ENCODE measurements around the gene TJP2.
"Not testable (repeated sequence)": the region's sequence is repeated elsewhere in the genome, so short reads cannot be mapped to it uniquely, and the experiment has no call there.

TJP2 gene

GRCh38 chr9:69158471-69158870 is 15.6 kb upstream of the TJP2 start:
- DNase-seq (ENCODE audit: low read depth in 2 of 2) = no peak

DNA sequence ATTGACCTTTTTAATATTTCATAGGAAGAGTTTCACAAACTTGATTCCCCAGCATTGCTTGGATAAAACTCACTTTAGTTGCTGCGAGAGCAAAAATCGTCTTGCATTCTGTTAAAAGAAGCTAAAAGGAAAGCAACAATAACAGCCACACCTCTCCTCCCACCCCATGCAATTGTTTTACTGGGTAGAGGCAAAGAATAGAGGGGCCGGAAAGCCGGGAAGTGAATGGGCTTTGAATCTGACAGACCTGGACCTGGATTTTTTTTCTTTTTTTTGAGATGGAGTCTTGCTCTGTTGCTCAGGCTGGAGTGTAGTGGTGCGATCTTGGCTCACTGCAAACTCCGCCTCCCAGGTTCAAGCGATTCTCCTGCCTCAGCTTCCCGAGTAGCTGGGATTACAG is 9.5 kb upstream of the TJP2 start:
- DNase-seq (ENCODE audit: low read depth in 2 of 2) = not testable (repeated sequence)

DNA sequence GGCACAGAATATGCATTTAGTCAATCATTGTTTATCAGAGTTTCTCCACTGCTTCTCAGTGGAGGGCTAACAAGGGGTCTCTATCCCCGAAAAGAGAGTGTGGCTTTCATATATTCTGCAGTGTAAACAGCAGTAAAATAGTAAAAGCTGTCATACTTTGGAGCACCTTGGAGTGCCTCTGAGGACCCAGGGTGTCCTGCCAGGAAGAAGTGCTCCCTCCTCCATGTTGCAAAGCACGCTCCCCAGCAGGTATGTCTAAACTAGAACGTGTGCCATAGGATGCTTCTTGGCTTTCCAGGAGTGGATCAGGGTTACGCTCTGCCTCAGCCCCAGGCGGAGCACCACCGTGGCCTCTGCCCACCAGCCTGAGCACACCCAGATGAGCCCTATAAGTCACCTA is 8.5 kb upstream of the TJP2 start:
- no peak for DNase-seq (ENCODE audit: low read depth in 2 of 2)

DNA sequence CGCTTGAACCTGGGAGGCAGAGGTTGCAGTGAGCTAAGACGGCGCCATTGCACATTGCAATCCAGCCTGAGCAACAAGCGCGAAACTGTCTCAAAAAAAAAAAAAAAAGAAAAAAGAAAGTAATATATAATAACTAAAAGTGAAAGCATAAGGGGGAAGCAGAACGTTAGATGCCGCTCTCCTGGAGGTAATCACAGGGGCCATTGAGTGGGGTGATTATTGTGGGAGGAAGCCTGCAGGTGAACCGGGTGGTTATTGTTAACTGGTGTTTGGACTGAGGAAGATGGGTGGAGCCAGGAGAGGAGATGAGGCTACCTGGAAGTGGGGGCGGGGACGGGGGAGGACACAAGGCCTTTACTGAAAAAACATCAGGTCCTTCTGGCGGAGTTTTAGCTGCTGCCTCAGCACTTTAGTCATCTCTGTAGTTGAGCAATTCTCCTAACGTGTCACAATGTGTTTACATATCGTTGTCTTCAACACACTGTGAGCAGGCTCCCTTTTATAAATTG is 5.3 kb upstream of the TJP2 start:
- peak in 1 of 2 donors; percentile 14 for DNase-seq (ENCODE audit: low read depth in 2 of 2)

GRCh38 chr9:69170231-69170630 is 3.8 kb upstream of the TJP2 start:
- DNase-seq (ENCODE audit: low read depth in 2 of 2) = no peak

DNA sequence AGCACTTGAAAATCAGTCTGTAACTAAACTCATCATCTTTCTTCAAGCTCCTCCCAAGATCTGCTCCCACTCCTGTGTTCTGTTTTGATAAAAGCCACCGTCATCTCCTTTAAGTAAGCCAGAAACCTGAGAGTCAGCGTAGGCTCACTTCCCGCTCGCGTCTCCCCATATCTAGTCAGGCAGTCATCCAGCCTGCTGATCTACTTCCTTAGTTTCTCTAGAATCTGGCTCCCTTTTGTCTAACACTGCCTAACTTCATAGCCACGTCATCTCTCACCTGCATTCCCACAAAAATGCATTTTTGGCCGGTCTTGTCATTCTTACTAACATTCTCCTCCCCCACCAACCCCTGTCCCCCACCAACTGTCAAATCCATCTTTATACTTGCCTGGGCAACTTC is 3.0 kb upstream of the TJP2 start:
- DNase-seq (ENCODE audit: low read depth in 2 of 2) = no peak

- DNase-seq (ENCODE audit: low read depth in 2 of 2) = no peak
Measured at GRCh38 chr9:69171517-69171916, 2.6 kb upstream of the TJP2 start.

DNA sequence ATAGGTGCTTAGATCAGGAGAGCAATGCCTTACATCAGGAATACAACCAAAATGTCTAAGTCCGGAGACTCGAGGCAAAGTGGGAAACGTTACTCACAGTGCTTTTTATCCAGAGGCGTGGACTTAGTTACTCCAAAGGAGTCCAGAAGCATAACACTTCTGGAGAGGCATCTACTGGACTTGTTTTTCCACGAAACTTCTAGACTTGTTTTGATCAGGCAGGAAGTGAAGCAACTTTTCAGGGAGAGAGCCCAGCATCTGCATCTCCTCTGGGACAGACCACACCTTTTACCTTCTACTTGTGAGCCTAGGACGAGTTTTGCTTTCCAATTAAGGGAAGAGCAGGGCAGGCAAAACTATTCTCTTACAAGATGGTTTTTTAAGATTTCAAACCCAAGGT is 1.2 kb upstream of the TJP2 start:
- no peak for DNase-seq (ENCODE audit: low read depth in 2 of 2)

GRCh38 chr9:69173497-69173890 is 583 bp upstream of the TJP2 start:
- DNase-seq (ENCODE audit: low read depth in 2 of 2) = no peak

DNA sequence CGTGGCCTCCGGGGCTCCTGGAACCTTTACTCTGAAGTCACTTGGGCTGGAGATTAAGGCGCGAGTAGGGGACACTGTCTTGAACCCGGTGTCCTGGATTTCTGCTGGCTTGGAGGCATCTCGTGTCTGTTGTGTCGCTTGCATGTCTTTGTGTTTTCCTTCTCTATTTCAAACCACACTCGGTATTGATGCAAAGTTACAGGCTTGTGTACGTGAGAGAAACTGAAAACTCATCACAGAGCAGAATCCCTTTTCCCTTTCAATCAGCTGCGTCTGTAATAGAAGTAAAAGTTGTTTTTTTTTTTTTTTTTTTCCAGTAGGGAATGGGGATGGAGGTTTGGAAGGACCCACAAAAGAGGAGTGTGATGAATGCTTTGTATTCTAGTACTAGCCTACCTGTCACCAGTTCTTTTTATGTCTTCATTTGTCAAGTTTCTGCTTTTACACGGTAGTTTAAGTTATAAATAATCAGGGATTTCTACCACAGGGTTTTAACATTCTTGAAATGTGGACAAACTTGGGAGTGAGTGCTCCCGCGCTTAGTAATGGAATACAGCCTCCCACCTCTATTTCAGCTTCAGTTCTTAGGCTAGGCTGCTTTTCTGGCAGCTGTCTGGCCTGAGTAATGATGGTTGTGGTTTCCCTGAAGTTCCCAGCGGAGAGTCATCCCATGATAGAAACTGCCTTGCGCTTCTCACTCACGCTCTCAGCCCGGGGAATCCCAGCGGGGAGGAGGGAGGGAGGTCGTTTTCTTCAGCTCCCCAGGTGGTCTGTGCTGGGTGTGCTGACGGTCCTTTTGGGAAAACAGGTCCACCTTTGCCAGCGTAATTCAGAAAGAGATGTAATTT is 763 bp downstream of the TJP2 start:
- DNase-seq (ENCODE audit: low read depth in 2 of 2) = no peak

- no peak for DNase-seq (ENCODE audit: low read depth in 2 of 2)
Measured at GRCh38 chr9:69175486-69175885, 1.4 kb downstream of the TJP2 start.

GRCh38 chr9:69176471-69177171 is 2.5 kb downstream of the TJP2 start:
- DNase-seq (ENCODE audit: low read depth in 2 of 2) = no peak

DNA sequence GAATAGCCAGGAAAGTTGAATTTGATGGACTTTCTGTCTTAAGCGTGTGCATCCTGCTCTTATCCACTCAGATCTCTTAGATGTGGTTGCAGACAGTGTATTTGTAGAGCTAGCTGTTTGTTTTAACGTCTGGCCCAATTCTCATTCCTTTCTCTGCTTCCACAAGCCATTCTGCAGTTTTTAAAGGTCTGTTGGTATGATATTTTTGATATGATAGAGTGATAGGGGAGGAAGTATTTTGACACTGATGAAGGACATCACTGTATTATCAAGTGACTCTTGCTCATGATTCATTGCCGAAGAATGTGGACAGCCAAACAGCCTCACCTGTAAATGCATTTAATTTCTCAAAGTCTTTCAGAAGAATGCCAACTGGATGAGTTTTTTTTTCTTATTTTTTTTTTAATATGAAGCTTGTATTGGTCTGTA is 4.5 kb downstream of the TJP2 start:
- DNase-seq (ENCODE audit: low read depth in 2 of 2) = no peak

GRCh38 chr9:69179037-69179436 is 5.0 kb downstream of the TJP2 start:
- DNase-seq (ENCODE audit: low read depth in 2 of 2) = no peak

- no peak for DNase-seq (ENCODE audit: low read depth in 2 of 2)
Measured at GRCh38 chr9:69180200-69180599, 6.1 kb downstream of the TJP2 start.

GRCh38 chr9:69180670-69181069 is 6.6 kb downstream of the TJP2 start:
- peak in 1 of 2 donors; percentile 35 for DNase-seq (ENCODE audit: low read depth in 2 of 2)

- DNase-seq (ENCODE audit: low read depth in 2 of 2) = no peak
Measured at GRCh38 chr9:69181908-69182353, 7.9 kb downstream of the TJP2 start.

GRCh38 chr9:69184266-69184665 is 10.2 kb downstream of the TJP2 start:
- no peak for DNase-seq (ENCODE audit: low read depth in 2 of 2)

- DNase-seq (ENCODE audit: low read depth in 2 of 2) = no peak
Measured at GRCh38 chr9:69186841-69187611, 12.9 kb downstream of the TJP2 start.

- no peak for DNase-seq (ENCODE audit: low read depth in 2 of 2)
Measured at GRCh38 chr9:69188975-69189374, 14.9 kb downstream of the TJP2 start.

DNA sequence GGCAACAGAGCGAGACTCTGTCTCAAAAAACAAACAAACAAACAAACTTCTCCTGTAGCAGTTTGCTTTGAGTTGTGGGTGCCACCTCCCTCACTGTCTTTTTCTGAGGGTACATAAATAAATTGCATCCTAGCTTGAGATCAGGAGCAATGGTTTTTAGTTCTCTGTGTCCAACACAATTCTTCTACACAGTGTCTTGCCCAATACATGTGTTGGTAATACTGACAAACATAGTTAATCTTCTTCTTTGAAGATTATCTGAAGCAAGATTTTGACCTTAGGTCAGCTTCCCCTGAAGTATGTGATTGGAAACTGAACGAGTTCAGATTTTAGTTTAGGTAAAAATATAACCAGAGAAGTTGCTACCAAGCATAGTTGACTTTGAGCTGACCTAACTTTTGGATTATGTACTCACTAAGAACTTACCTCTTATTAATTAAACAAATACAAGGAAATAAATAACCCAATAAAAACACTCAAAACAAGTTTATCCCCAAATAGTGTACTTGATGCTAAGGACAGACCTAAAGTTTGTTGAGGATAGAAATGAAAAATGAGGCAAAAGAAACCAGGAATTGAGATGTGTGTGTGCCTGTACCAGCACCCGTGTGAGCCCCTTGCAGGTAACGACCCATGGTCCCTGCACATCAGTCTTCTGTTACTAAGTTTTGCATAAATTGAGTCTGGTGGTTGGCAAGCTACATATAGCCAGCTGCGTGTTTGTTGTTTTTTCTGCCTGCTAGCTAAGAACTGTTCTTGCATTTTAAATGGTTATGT is 16.2 kb downstream of the TJP2 start:
- no peak for DNase-seq (ENCODE audit: low read depth in 2 of 2)

GRCh38 chr9:69190863-69191181 is 16.7 kb downstream of the TJP2 start:
- no peak for DNase-seq (ENCODE audit: low read depth in 2 of 2)
